Measurements from ENCODE around the gene CBX8.

Gene CBX8

DNA sequence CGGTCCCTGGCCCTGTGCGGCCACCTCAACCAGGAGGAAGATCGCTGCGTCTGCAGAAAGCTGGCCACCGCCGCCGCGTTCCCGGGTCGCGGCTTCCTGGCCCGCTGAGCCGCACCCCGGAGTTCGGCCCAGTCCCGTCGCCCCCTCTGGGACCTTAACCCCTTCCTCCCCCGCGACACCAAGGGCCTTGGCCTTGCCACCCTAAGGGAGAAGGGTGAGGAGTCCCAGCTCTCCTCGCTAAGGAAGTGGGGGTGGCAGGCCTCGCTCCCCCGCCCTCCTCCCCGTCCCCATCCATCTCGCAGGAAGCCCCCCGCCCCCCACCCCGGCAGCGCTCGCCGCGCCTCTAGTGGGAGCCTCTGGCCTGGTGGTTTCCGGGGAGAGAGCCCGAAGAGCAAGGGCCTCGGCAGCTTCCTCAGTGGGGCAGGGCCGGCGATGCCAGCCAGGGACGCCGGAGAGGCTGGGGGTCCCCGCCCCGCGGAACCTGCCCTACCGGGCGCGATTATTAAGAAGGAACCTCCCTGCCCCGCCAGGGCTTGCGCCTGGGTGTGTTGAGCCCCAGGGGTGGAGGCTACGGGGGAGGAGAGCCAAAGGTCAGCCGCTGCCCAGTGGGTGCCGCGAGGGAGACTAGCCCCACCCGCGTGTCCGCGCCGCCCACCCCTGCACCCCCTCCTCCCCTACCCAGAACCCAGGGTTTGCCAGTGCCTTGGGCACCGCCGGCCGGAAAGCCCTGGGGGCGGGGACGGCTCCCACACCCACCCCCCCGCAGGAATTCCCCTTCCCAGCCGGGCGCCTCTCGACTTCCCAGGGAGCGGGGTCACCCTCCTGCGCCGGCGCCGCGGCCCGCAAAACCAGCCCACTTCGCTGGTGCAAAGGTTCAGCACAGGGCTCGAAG, 35.6 kb upstream of the CBX8 start:
- no peak for TF ChIP-seq EZH2phosphoT487 (IDR thresholded peaks at IDR 0.05; ENCODE audit: low read depth)
- TF ChIP-seq, protein P1, sequence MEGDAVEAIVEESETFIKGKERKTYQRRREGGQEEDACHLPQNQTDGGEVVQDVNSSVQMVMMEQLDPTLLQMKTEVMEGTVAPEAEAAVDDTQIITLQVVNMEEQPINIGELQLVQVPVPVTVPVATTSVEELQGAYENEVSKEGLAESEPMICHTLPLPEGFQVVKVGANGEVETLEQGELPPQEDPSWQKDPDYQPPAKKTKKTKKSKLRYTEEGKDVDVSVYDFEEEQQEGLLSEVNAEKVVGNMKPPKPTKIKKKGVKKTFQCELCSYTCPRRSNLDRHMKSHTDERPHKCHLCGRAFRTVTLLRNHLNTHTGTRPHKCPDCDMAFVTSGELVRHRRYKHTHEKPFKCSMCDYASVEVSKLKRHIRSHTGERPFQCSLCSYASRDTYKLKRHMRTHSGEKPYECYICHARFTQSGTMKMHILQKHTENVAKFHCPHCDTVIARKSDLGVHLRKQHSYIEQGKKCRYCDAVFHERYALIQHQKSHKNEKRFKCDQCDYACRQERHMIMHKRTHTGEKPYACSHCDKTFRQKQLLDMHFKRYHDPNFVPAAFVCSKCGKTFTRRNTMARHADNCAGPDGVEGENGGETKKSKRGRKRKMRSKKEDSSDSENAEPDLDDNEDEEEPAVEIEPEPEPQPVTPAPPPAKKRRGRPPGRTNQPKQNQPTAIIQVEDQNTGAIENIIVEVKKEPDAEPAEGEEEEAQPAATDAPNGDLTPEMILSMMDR (IDR thresholded peaks at IDR 0.05; ENCODE audit: low read depth, low read length) = no peak

DNA sequence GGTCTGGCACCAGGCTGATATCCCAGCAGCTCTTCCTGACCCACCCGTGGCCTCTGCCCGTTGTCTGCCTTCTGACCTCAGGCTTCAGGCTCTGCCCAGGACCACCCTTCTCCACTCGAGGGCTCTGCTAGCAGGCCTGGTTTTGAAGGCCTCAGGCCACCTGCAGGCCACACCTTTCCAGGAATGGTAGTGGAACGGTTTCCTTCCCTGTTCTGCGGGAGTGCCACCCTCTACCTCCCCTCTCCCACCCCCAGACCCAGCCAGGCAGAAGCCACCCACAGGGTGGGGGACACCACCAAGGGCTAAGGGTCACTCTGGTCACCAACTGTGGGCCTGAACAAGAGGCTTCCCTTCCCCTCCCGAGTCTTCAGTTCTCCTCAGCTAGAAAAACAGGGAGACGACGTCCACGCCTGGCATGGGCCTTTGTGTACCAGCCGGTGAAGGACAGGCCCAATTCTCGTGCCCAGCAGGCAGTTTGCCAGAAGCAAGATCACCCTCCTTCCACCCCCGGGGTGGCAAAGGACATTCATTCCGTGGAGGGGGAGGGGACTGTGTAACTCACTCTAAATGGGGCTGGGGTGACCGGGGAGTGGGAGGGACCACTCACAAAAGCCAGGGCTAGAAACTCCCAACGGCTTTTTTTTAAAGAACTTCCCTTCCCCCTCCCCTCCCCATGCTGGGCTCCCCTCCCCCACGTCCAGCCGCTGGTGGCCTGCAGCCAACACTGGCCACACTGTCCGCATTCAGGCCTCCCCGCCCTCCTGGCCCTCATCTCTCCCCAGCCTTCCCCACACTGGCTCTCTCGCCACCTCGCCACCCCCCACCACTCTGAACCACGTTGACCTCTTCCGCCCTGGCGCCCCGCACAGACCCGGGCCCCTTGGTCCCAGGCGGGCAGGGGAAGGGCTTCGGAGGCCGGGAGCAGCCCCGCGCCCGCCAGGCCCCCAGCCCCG, 34.7 kb upstream of the CBX8 start:
- H3K4me3 ChIP-seq (ENCODE audit: low read length) = no peak overlapping the region
- TF ChIP-seq, protein P1 (IDR thresholded peaks at IDR 0.05; ENCODE audit: low read depth, low read length) = no peak
- no peak for TF ChIP-seq EZH2phosphoT487 (IDR thresholded peaks at IDR 0.05; ENCODE audit: low read depth)
- no peak overlapping the region for H2AFZ ChIP-seq (ENCODE audit: low read depth, low read length)
- H3K4me1 ChIP-seq (ENCODE audit: low read length) = peaks cover 8% of the 10 kb centered on the region
- H3K36me3 ChIP-seq (replicated peaks; ENCODE audit: low read depth, low read length) = peaks cover 38% of the 10 kb centered on the region
- peaks cover 68% of the 10 kb centered on the region for H4K20me1 ChIP-seq (ENCODE audit: insufficient read depth, low read length)
- no peak overlapping the region for H3K4me2 ChIP-seq (ENCODE audit: low read length)
- no peak overlapping the region for H3K9ac ChIP-seq (ENCODE audit: low read length)
- H3K27me3 ChIP-seq (ENCODE audit: low read depth, low read length) = no peaks in the 10 kb centered on the region
- peaks cover 36% of the 10 kb centered on the region for H3K79me2 ChIP-seq (ENCODE audit: low read length)
- no peak overlapping the region for H3K27ac ChIP-seq (ENCODE audit: low read length)
- H3K9me3 ChIP-seq (ENCODE audit: insufficient read depth, low read length) = no peaks in the 10 kb centered on the region

More for the DNA sequence above, 35.6 kb upstream of the CBX8 start:
- Histone ChIP-seq H3K4me3 (ENCODE audit: low read length) (no peak overlapping the region), H3K4me1 (ENCODE audit: low read length) (peaks cover 16% of the 10 kb centered on the region), H3K9me3 (ENCODE audit: insufficient read depth, low read length) (no peaks in the 10 kb centered on the region), H3K4me2 (ENCODE audit: low read length) (no peak overlapping the region), H4K20me1 (ENCODE audit: insufficient read depth, low read length) (peaks cover 77% of the 10 kb centered on the region), H3K36me3 (replicated peaks; ENCODE audit: low read depth, low read length) (peaks cover 47% of the 10 kb centered on the region), H3K27ac (ENCODE audit: low read length) (no peak overlapping the region), H3K27me3 (ENCODE audit: low read depth, low read length) (no peaks in the 10 kb centered on the region), H2AFZ (ENCODE audit: low read depth, low read length) (no peak overlapping the region), H3K9ac (ENCODE audit: low read length) (no peak overlapping the region), H3K79me2 (ENCODE audit: low read length) (peaks cover 45% of the 10 kb centered on the region)

DNA sequence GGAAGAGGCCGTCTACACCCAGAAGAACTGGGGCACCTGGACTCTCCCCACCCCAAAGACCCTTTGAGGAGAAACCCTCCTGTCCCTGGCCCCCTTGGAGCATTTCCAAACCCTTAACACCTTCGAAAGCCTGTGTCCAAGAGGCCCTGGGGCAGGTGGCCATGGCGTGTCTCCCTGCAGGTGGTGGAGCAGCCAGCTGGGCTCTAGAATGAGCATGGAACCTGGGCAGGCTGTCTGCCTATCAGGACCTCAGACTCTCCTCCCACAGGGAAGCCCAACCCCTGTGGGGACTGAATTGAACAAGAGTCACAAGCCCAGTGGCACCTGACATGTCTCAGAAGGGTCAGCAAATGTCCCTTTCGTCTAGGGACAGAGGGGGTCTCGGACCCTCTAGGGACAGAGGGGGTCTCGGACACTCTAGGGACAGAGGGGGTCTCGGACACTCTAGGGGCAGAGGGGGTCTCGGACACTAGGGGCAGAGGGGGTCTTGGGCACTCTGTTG, 33.9 kb upstream of the CBX8 start:
- Histone ChIP-seq H3K9me3 (ENCODE audit: insufficient read depth, low read length) (no peaks in the 10 kb centered on the region), H3K4me1 (ENCODE audit: low read length) (peaks cover under 1% of the 10 kb centered on the region), H4K20me1 (ENCODE audit: insufficient read depth, low read length) (peaks cover 61% of the 10 kb centered on the region), H3K4me3 (ENCODE audit: low read length) (no peak overlapping the region), H3K27me3 (ENCODE audit: low read depth, low read length) (no peaks in the 10 kb centered on the region), H3K4me2 (ENCODE audit: low read length) (no peak overlapping the region), H3K9ac (ENCODE audit: low read length) (no peak overlapping the region), H3K27ac (ENCODE audit: low read length) (no peak overlapping the region), H3K79me2 (ENCODE audit: low read length) (peaks cover 29% of the 10 kb centered on the region), H3K36me3 (replicated peaks; ENCODE audit: low read depth, low read length) (peaks cover 31% of the 10 kb centered on the region), H2AFZ (ENCODE audit: low read depth, low read length) (no peak overlapping the region)
- TF ChIP-seq, protein P1 (IDR thresholded peaks at IDR 0.05; ENCODE audit: low read depth, low read length) = no peak
- no peak for TF ChIP-seq EZH2phosphoT487 (IDR thresholded peaks at IDR 0.05; ENCODE audit: low read depth)

All from OCI-LY3 (cell line).